Measurements from ENCODE around the gene GAS7.
"Not testable (repeated sequence)": the region's sequence is repeated elsewhere in the genome, so short reads cannot be mapped to it uniquely, and the experiment has no call there.

GAS7 gene

GRCh38 chr17:10105513-10106001 is 92.8 kb downstream of the GAS7 start:
- in situ Hi-C loops (cut with MboI; ENCODE audit: low pct_unique_long_range_greater_than_20kb, low sequenced_read_pairs, unreplicated experiment): no loop called here
- no peak for TF ChIP-seq CTCF (IDR thresholded peaks at IDR 0.05; ENCODE audit: extremely low read depth, insufficient read depth, missing control alignments)

DNA sequence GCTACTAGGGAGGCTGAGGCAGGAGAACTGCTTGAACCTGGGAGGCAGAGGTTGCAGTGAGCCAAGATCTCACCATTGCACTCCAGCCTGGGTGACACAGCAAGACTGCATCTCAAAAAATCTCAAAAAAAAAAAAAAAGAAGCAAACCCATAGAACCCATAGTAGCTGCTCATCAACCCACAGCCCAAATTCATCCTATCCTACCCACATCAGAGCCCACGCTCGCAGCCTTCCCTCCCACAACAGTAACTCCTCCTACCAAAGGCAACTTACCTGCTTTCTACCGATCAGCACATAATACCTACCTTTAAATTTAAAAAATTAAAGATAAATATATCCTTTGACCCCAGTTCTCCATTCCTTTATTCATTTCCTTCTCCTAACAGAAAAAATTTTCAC is 94.7 kb downstream of the GAS7 start:
- DNase-seq (ENCODE audit: low spot score): no peak
- TF ChIP-seq CTCF (IDR thresholded peaks at IDR 0.05; ENCODE audit: extremely low read depth, insufficient read depth, missing control alignments): no peak
- in situ Hi-C loops (cut with MboI; ENCODE audit: low pct_unique_long_range_greater_than_20kb, low sequenced_read_pairs, unreplicated experiment): no loop called here

More at GRCh38 chr17:10105513-10106001, 92.8 kb downstream of the GAS7 start:
- DNase-seq (ENCODE audit: low spot score): no peak

- no peak for TF ChIP-seq CTCF (IDR thresholded peaks at IDR 0.05; ENCODE audit: extremely low read depth, insufficient read depth, missing control alignments)
- no peak for DNase-seq (ENCODE audit: low spot score)
These were observed 95.6 kb downstream of the GAS7 start for GRCh38 chr17:10102817-10103216.

GRCh38 chr17:10099051-10099571 is 99.3 kb downstream of the GAS7 start:
- no peak for TF ChIP-seq CTCF (IDR thresholded peaks at IDR 0.05; ENCODE audit: extremely low read depth, insufficient read depth, missing control alignments)
- no peak for DNase-seq (ENCODE audit: low spot score)
- in situ Hi-C loops (cut with MboI; ENCODE audit: low pct_unique_long_range_greater_than_20kb, low sequenced_read_pairs, unreplicated experiment): no loop called here

More at GRCh38 chr17:10102817-10103216, 95.6 kb downstream of the GAS7 start:
- in situ Hi-C loops (cut with MboI; ENCODE audit: low pct_unique_long_range_greater_than_20kb, low sequenced_read_pairs, unreplicated experiment): no loop called here

DNA sequence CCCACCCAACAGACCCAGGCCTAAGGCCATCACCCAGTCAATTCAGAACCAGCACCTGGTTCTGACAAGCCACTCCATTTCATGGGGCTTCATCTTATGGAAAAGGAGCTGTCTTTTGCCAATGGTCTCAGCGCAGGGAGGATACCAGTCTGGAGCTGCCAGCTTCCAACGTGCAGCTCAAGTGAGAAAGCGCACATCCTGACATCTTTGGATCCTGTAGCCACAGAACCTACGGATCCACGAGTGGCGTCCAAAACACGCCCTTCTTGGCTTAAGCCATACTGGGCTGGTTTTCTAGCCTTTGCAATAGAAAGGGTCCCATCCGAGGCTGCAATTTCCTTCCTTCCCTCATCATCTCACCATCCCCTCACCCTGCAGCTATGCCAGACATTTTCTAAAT is 101.8 kb downstream of the GAS7 start:
- in situ Hi-C loops (cut with MboI; ENCODE audit: low pct_unique_long_range_greater_than_20kb, low sequenced_read_pairs, unreplicated experiment): no loop called here
- DNase-seq (ENCODE audit: low spot score): no peak
- no peak for TF ChIP-seq CTCF (IDR thresholded peaks at IDR 0.05; ENCODE audit: extremely low read depth, insufficient read depth, missing control alignments)

DNA sequence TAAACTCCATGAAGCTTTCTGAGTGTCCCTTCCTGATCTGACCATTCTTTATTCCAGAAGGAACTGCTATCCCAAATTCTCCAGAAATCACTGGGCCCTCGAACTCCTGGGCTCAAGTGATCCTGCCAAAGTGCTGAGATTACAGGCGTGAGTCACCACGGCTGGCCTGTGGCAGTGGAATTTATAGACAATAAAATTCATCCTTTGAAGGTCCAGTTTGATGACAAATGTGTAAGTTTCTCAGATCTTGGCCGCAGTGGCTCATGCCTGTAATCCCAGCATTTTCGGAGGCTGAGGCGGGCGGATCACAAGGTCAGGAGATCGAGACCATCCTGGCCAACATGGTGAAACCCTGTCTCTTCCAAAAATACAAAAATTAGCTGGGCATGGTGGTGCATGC is 103.1 kb downstream of the GAS7 start:
- in situ Hi-C loops (cut with MboI; ENCODE audit: low pct_unique_long_range_greater_than_20kb, low sequenced_read_pairs, unreplicated experiment): not testable (repeated sequence)

GRCh38 chr17:10094797-10095196 is 103.6 kb downstream of the GAS7 start:
- in situ Hi-C loops (cut with MboI; ENCODE audit: low pct_unique_long_range_greater_than_20kb, low sequenced_read_pairs, unreplicated experiment): no loop called here
- TF ChIP-seq CTCF (IDR thresholded peaks at IDR 0.05; ENCODE audit: extremely low read depth, insufficient read depth, missing control alignments): no peak
- DNase-seq (ENCODE audit: low spot score): no peak

More for the DNA sequence above, 103.1 kb downstream of the GAS7 start:
- DNase-seq (ENCODE audit: low spot score): not testable (repeated sequence)

Measured in GM13977 (cell line).